K562 (cell line): ENCODE results near the gene IL37. TPM values are rescaled to one million over a fixed set of nuclear protein-coding genes. Genes with fewer than 3 reads are reported as not detected.

Source experiments
- ATAC-seq: fragments of 200-7000 bp; cut with Tn5 transposase; 3 replicates; pipeline ENCODE4 v1.9.1; 2020; ENCODE audit warnings: moderate library complexity
- BruUV-seq: library from RNA; stranded (reverse); fragments of 400-500 nt; replicated peaks from 2 replicates; lab custom pipeline; 2021; lab: Mats Ljungman, UMichigan
- CTCF ChIA-PET: fragments of 300-600 bp; formaldehyde crosslinking; extraction: SDS; loops from one replicate; lab custom pipeline; 2021; ENCODE audit warnings: low intra/inter-chr PET ratio; lab: Yijun Ruan, JAX
- POLR2A ChIA-PET: fragments of 300-600, 350-650 bp; sonication (Branson Sonifier 250); formaldehyde crosslinking; extraction: SDS; loops from one replicate; lab custom pipeline; 2021; ENCODE audit warnings: antibody characterized with exemption, inconsistent platforms; lab: Yijun Ruan, JAX
- DNase-seq, 4 experiments: peaks; one replicate each; pipeline versions ENCODE4 v3.0.0 to v3.0.0-alpha.2; 2011 to 2018; ENCODE audit warnings: low spot score in 3 of 4, mixed read lengths in 3 of 4; ENCODE audit errors: extremely low read depth in 1 of 4
- FAIRE-seq: peaks from 2 replicates; lab custom pipeline; 2011; peaks lifted over from hg19 to GRCh38; lab: Jason Lieb, UNC
- H2AFZ ChIP-seq: 2 replicates; pipeline ENCODE4 v1.6.0; 2011; ENCODE audit warnings: low read depth, low read length, control low read depth, inconsistent platforms
- H3K27ac ChIP-seq: fragments of 200-600 bp; 3 replicates; pipeline ENCODE4 v1.8.0; 2011; ENCODE audit warnings: low read depth, mild to moderate bottlenecking, control low read depth, inconsistent platforms, low read length, moderate library complexity, mixed read lengths; ENCODE audit errors: extremely low read depth
- H3K27me3 ChIP-seq, 2 experiments: fragments of 300-600 bp in 1 of 2; 2 replicates in 1 of 2; 3 replicates in 1 of 2; pipeline versions ENCODE4 v1.6.0 to v1.8.0; 2011; ENCODE audit warnings: inconsistent platforms in 2 of 2, low read length in 2 of 2, mild to moderate bottlenecking in 1 of 2, mixed read lengths in 1 of 2, moderate library complexity in 1 of 2; ENCODE audit not compliant: control insufficient read depth in 2 of 2, insufficient read depth in 2 of 2
- H3K36me3 ChIP-seq: fragments of 300-600 bp; 3 replicates; pipeline ENCODE4 v1.8.0; 2011; ENCODE audit warnings: mild to moderate bottlenecking, low read length, inconsistent platforms; ENCODE audit not compliant: control insufficient read depth, insufficient read depth
- H3K4me1 ChIP-seq, 2 experiments: fragments of 200-600 bp in 1 of 2; replicated peaks in 1 of 2; 2 replicates in 1 of 2; 3 replicates in 1 of 2; pipeline versions ENCODE4 v1.5.1 to v1.8.0; 2011; ENCODE audit warnings: inconsistent platforms in 2 of 2, low read length in 2 of 2, mild to moderate bottlenecking in 1 of 2, mixed read lengths in 1 of 2, moderate library complexity in 1 of 2; ENCODE audit not compliant: control insufficient read depth in 2 of 2, insufficient read depth in 2 of 2
- H3K4me2 ChIP-seq: 2 replicates; pipeline ENCODE4 v1.6.1; 2011; ENCODE audit warnings: low read length, control low read depth, inconsistent platforms, mixed read lengths; ENCODE audit not compliant: insufficient read depth
- H3K4me3 ChIP-seq: fragments of 200-600 bp; sonication (generic), shearing (Covaris generic); 2 replicates; pipeline ENCODE4 v1.5.1; 2016; ENCODE audit warnings: control low read depth, inconsistent platforms
- H3K79me2 ChIP-seq: fragments of 200-600 bp; 3 replicates; pipeline ENCODE4 v1.8.0; 2011; ENCODE audit warnings: low read length, inconsistent platforms; ENCODE audit not compliant: control insufficient read depth, insufficient read depth
- H3K9ac ChIP-seq, 2 experiments: 2 replicates each; pipeline versions ENCODE4 v1.6.0 to v1.6.1; 2011; ENCODE audit warnings: low read depth in 2 of 2, low read length in 2 of 2, control low read depth in 1 of 2, inconsistent platforms in 1 of 2, mild to moderate bottlenecking in 1 of 2, mixed read lengths in 1 of 2; ENCODE audit not compliant: insufficient read depth in 1 of 2
- H3K9me1 ChIP-seq: one replicate; pipeline ENCODE4 v1.6.0; 2011; ENCODE audit warnings: inconsistent platforms, mild to moderate bottlenecking, low read length, moderate library complexity; ENCODE audit not compliant: control insufficient read depth, insufficient read depth
- H3K9me3 ChIP-seq: replicated peaks from 2 replicates; pipeline ENCODE4 v1.5.1; 2011; ENCODE audit warnings: low read depth, low read length, inconsistent platforms; ENCODE audit not compliant: control insufficient read depth, insufficient read depth
- H4K20me1 ChIP-seq: replicated peaks from 2 replicates; pipeline ENCODE4 v1.6.1; 2011; ENCODE audit warnings: low read length, inconsistent platforms, mixed read lengths; ENCODE audit not compliant: control insufficient read depth, insufficient read depth
- BMI1 ChIP-seq: fragments of 150-350 bp; IDR thresholded peaks from 2 replicates; pipeline ENCODE4 v1.6.1; 2014; ENCODE audit warnings: low read length
- CTCFL ChIP-seq: IDR thresholded peaks from 2 replicates; pipeline ENCODE4 v1.6.1; 2011; ENCODE audit warnings: borderline replicate concordance, low read depth, mild to moderate bottlenecking, moderate library complexity, low read length; ENCODE audit not compliant: insufficient read depth, poor library complexity, severe bottlenecking
- GABPA ChIP-seq: fragments of 200-800 bp; sonication (Bioruptor generic); conservative IDR thresholded peaks from 2 replicates; pipeline ENCODE4 v1.6.1; 2016; ENCODE audit warnings: low read depth, missing genetic modification characterization, missing compliant biosample characterization
- PHB2 ChIP-seq: fragments of 450-650 bp; IDR thresholded peaks from 2 replicates; pipeline ENCODE4 v1.6.1; 2017; ENCODE audit warnings: low read depth
- THRAP3 ChIP-seq: fragments of 450-650 bp; IDR thresholded peaks from 2 replicates; pipeline ENCODE4 v1.6.1; 2016; ENCODE audit warnings: mild to moderate bottlenecking, inconsistent platforms, borderline replicate concordance
- ZFP91 ChIP-seq: sonication (generic); formaldehyde crosslinking; IDR thresholded peaks from 2 replicates; pipeline ENCODE4 v1.8.0; 2022; ENCODE audit warnings: mild to moderate bottlenecking, missing genetic modification reagents
- WGBS: fragments of 100-300 bp; shearing (Covaris generic); methylation state at CpG from one replicate; pipeline ENCODE4 v1.1.6; 2016; ENCODE audit warnings: low coverage, mixed read lengths; ENCODE audit not compliant: insufficient coverage; ENCODE audit errors: missing lambda C conversion rate; 5-methylcytosine and 5-hydroxymethylcytosine counted together
- in situ Hi-C: fragments of 300-500 bp; cut with MboI; formaldehyde crosslinking; loops from 4 replicates; pipeline ENCODE4 v1.15.0; 2018; ENCODE audit warnings: inconsistent platforms, mixed read lengths
- intact Hi-C: fragments of 100-400 bp; cut with micrococcal nuclease; formaldehyde crosslinking; loops from 2 replicates; pipeline ENCODE4 v1.14.2; 2022
- polyA plus RNA-seq, 8 experiments: library from polyadenylated mRNA; depleted of rRNA in 4 of 8; stranded (reverse) in 5 of 8; unstranded in 3 of 8; fragments of >200 nt; fragmentation: Nextera tagmentation in 2 of 8; fragmentation: Illumina TruSeq in 1 of 8; extraction: Ambion mirVana in 2 of 8; extraction: Trizol in 1 of 8; gene quantifications; 2 replicates each; pipeline versions ENCODE4 v1.2.1 to v1.2.3, GENCODE V29; 2011 to 2014; ENCODE audit warnings: inconsistent platforms in 1 of 8, missing spikeins in 1 of 8
- total RNA-seq, 7 experiments: library from RNA; depleted of rRNA in 6 of 7; stranded (reverse); fragments of >200 nt in 6 of 7; fragmentation: Illumina TruSeq in 2 of 7; extraction: Trizol in 2 of 7; gene quantifications; 2 replicates each; pipeline versions ENCODE4 v1.2.1 to v1.2.3, GENCODE V29; 2011 to 2021; ENCODE audit warnings: low replicate concordance in 1 of 7
- TF ChIP-seq, protein P1 (sequence below), 2 experiments: fragments of 450-650 bp in 1 of 2; sonication (generic) in 1 of 2; formaldehyde crosslinking in 1 of 2; IDR thresholded peaks in 1 of 2; conservative IDR thresholded peaks in 1 of 2; 2 replicates each; pipeline versions ENCODE4 v1.6.1 to v1.8.1; 2016 to 2023; ENCODE audit warnings: mild to moderate bottlenecking in 2 of 2, moderate library complexity in 2 of 2, inconsistent platforms in 1 of 2, missing genetic modification reagents in 1 of 2
- TF ChIP-seq, protein P2 (sequence below): sonication (generic); formaldehyde crosslinking; IDR thresholded peaks from 2 replicates; pipeline ENCODE4 v1.8.0; 2023; ENCODE audit warnings: mild to moderate bottlenecking, missing genetic modification reagents

IL37 gene
- total and polyA plus RNA-seq, 9 of the 15 experiments (the other 6 are each of a cell fraction or from before 2014, with no cell fraction given): not detected

DNA sequence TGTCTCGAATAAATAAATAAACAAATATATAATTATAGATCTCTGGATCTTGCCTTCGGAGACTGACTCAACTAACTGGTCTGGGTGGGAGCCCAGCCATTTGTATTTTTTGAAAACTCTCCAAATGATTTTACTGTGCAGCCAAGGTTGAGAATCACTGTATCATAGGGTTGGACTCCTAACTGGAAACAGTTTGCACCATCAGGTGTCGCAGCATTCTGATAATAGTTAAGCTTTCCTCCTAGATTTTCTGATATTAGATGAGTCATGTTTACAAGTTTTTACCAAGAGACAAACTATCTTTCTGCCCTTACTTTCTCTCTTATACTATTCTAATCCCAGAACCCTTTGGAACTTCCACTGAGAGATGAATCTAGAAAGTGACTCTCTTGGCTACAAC lies 16.8 kb downstream of the IL37 start (continued):
- TF ChIP-seq, protein P1, sequence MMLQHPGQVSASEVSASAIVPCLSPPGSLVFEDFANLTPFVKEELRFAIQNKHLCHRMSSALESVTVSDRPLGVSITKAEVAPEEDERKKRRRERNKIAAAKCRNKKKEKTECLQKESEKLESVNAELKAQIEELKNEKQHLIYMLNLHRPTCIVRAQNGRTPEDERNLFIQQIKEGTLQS (IDR thresholded peaks at IDR 0.05): peak; percentile 52; the same call in 1 of the 2 replicates
- TF ChIP-seq, protein P1 (CRISPR knock-in tag; conservative IDR thresholded peaks at IDR 0.05): no peak

GRCh38 chr2:112933261-112933660 lies 22.3 kb downstream of the IL37 start:
- Histone ChIP-seq H3K27me3 (no peaks in the 10 kb centered on the region), H3K4me3 (no peak overlapping the region), H3K4me2 (no peak overlapping the region), H3K9me3 (no peaks in the 10 kb centered on the region), H3K79me2 (no peaks in the 10 kb centered on the region), H2AFZ (peak overlapping the region; percentile 17), H4K20me1 (no peaks in the 10 kb centered on the region), H3K9ac (peak overlapping the region in 1 of 2 experiments; percentile 6; a peak in 1 of 4 replicates), H3K4me1 (peaks cover 0 to 14% of the 10 kb centered on the region in 2 experiments; a peak in 2 of 5 replicates), H3K36me3 (no peaks in the 10 kb centered on the region), H3K27ac (no peak overlapping the region), H3K9me1 (no peaks in the 10 kb centered on the region)
- ChIA-PET CTCF (no interaction called here), POLR2A (interaction anchor here (0.6 to 0.7 kb wide), 2 partner anchors 29 to 171 kb away, joined by 3 read pairs; no protein-coding TSS in a partner anchor)
- DNase-seq: no peak
- in situ Hi-C loops (no loop called here), intact Hi-C loops (no loop called here)
- ATAC-seq: 0 out of 3 replicates have a peak, but pooled peaks have one; percentile 21
- BruUV-seq: no TSS peak
- no peak for FAIRE-seq
- 56% methylated on average over 12 of the region's 12 CpGs for WGBS
- no peak for TF ChIP-seq BMI1
- TF ChIP-seq GABPA (tag): no peak
- no peak for TF ChIP-seq THRAP3
- TF ChIP-seq PHB2: no peak
- TF ChIP-seq ZFP91 (CRISPR knock-in tag): no peak
- no peak for TF ChIP-seq CTCFL
- TF ChIP-seq, protein P2, sequence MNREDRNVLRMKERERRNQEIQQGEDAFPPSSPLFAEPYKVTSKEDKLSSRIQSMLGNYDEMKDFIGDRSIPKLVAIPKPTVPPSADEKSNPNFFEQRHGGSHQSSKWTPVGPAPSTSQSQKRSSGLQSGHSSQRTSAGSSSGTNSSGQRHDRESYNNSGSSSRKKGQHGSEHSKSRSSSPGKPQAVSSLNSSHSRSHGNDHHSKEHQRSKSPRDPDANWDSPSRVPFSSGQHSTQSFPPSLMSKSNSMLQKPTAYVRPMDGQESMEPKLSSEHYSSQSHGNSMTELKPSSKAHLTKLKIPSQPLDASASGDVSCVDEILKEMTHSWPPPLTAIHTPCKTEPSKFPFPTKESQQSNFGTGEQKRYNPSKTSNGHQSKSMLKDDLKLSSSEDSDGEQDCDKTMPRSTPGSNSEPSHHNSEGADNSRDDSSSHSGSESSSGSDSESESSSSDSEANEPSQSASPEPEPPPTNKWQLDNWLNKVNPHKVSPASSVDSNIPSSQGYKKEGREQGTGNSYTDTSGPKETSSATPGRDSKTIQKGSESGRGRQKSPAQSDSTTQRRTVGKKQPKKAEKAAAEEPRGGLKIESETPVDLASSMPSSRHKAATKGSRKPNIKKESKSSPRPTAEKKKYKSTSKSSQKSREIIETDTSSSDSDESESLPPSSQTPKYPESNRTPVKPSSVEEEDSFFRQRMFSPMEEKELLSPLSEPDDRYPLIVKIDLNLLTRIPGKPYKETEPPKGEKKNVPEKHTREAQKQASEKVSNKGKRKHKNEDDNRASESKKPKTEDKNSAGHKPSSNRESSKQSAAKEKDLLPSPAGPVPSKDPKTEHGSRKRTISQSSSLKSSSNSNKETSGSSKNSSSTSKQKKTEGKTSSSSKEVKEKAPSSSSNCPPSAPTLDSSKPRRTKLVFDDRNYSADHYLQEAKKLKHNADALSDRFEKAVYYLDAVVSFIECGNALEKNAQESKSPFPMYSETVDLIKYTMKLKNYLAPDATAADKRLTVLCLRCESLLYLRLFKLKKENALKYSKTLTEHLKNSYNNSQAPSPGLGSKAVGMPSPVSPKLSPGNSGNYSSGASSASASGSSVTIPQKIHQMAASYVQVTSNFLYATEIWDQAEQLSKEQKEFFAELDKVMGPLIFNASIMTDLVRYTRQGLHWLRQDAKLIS (CRISPR knock-in tag): no peak
